ENCODE results near the gene CYP2E1.

CYP2E1 gene

GRCh38 chr10:133529576-133529946 lies 2.4 kb downstream of the CYP2E1 start:
- H3K4ac ChIP-seq (ENCODE audit: low read depth, low read length): no peak overlapping the region
- no peak for DNase-seq
- no peaks in the 10 kb centered on the region for H3K79me2 ChIP-seq (ENCODE audit: control insufficient read depth, insufficient read depth, low read length)
- no peaks in the 10 kb centered on the region for H3K79me1 ChIP-seq (ENCODE audit: low read length)
- H2AK5ac ChIP-seq (ENCODE audit: low read length): no peak overlapping the region
- no peak overlapping the region for H2BK15ac ChIP-seq (replicated peaks; ENCODE audit: low read depth)
- no peaks in the 10 kb centered on the region for H3K4me1 ChIP-seq (ENCODE audit: control insufficient read depth, low read depth, low read length)
- H3K23ac ChIP-seq (ENCODE audit: low read length): no peak overlapping the region
- H3K56ac ChIP-seq (ENCODE audit: low read length): no peak overlapping the region
- no peaks in the 10 kb centered on the region for H3K36me3 ChIP-seq (ENCODE audit: control insufficient read depth, insufficient read depth, low read length)
- H2BK5ac ChIP-seq (ENCODE audit: low read length): no peak overlapping the region
- H4K8ac ChIP-seq (ENCODE audit: low read depth, low read length): no peak overlapping the region
- no peak overlapping the region for H3K9ac ChIP-seq (ENCODE audit: low read length)
- H3K18ac ChIP-seq (ENCODE audit: low read length): no peak overlapping the region
- no peak overlapping the region for H3K4me3 ChIP-seq (ENCODE audit: low read length)
- H3K27me3 ChIP-seq (ENCODE audit: insufficient read depth, low read length, poor library complexity): no peaks in the 10 kb centered on the region
- H3K4me2 ChIP-seq (ENCODE audit: low read length): no peak overlapping the region
- no CpG with 5 or more reads among the region's 26 CpGs for WGBS (ENCODE audit: extremely low coverage, insufficient coverage, low lambda C conversion rate)
- H2BK120ac ChIP-seq (ENCODE audit: low read depth, low read length): no peak overlapping the region
- H4K5ac ChIP-seq (ENCODE audit: low read length): no peak overlapping the region
- H3K27ac ChIP-seq (ENCODE audit: low read depth, low read length): no peak overlapping the region

- no peaks in the 10 kb centered on the region for H3K27me3 ChIP-seq (ENCODE audit: insufficient read depth, low read length, poor library complexity)
- no peaks in the 10 kb centered on the region for H3K4me1 ChIP-seq (ENCODE audit: control insufficient read depth, low read depth, low read length)
These were observed 3.3 kb downstream of the CYP2E1 start for GRCh38 chr10:133530506-133530905.

GRCh38 chr10:133532871-133533270 lies 5.7 kb downstream of the CYP2E1 start:
- Histone ChIP-seq H3K4me1 (ENCODE audit: control insufficient read depth, low read depth, low read length) (no peaks in the 10 kb centered on the region), H3K79me2 (ENCODE audit: control insufficient read depth, insufficient read depth, low read length) (no peaks in the 10 kb centered on the region), H2BK15ac (replicated peaks; ENCODE audit: low read depth) (no peak overlapping the region), H3K4ac (ENCODE audit: low read depth, low read length) (no peak overlapping the region), H4K5ac (ENCODE audit: low read length) (no peak overlapping the region), H3K23ac (ENCODE audit: low read length) (no peak overlapping the region), H2AK5ac (ENCODE audit: low read length) (no peak overlapping the region), H2BK120ac (ENCODE audit: low read depth, low read length) (no peak overlapping the region), H3K9ac (ENCODE audit: low read length) (no peak overlapping the region), H2BK5ac (ENCODE audit: low read length) (no peak overlapping the region), H3K79me1 (ENCODE audit: low read length) (no peaks in the 10 kb centered on the region), H3K4me2 (ENCODE audit: low read length) (no peak overlapping the region), H3K36me3 (ENCODE audit: control insufficient read depth, insufficient read depth, low read length) (no peaks in the 10 kb centered on the region), H3K18ac (ENCODE audit: low read length) (no peak overlapping the region), H3K56ac (ENCODE audit: low read length) (no peak overlapping the region), H3K27me3 (ENCODE audit: insufficient read depth, low read length, poor library complexity) (no peaks in the 10 kb centered on the region), H3K27ac (ENCODE audit: low read depth, low read length) (no peak overlapping the region), H3K4me3 (ENCODE audit: low read length) (no peak overlapping the region), H4K8ac (ENCODE audit: low read depth, low read length) (no peak overlapping the region)
- WGBS (ENCODE audit: extremely low coverage, insufficient coverage, low lambda C conversion rate): no CpG with 5 or more reads among the region's 7 CpGs
- DNase-seq: no peak

More at GRCh38 chr10:133530506-133530905, 3.3 kb downstream of the CYP2E1 start:
- Histone ChIP-seq H3K9ac (ENCODE audit: low read length) (no peak overlapping the region), H3K79me1 (ENCODE audit: low read length) (no peaks in the 10 kb centered on the region), H3K4me3 (ENCODE audit: low read length) (no peak overlapping the region), H3K23ac (ENCODE audit: low read length) (no peak overlapping the region), H3K27ac (ENCODE audit: low read depth, low read length) (no peak overlapping the region), H2BK5ac (ENCODE audit: low read length) (no peak overlapping the region), H2AK5ac (ENCODE audit: low read length) (no peak overlapping the region), H2BK15ac (replicated peaks; ENCODE audit: low read depth) (no peak overlapping the region), H3K36me3 (ENCODE audit: control insufficient read depth, insufficient read depth, low read length) (no peaks in the 10 kb centered on the region), H3K18ac (ENCODE audit: low read length) (no peak overlapping the region), H3K79me2 (ENCODE audit: control insufficient read depth, insufficient read depth, low read length) (no peaks in the 10 kb centered on the region), H3K4me2 (ENCODE audit: low read length) (no peak overlapping the region), H2BK120ac (ENCODE audit: low read depth, low read length) (no peak overlapping the region), H3K4ac (ENCODE audit: low read depth, low read length) (no peak overlapping the region), H3K56ac (ENCODE audit: low read length) (no peak overlapping the region), H4K8ac (ENCODE audit: low read depth, low read length) (no peak overlapping the region), H4K5ac (ENCODE audit: low read length) (no peak overlapping the region)
- no peak for DNase-seq
- WGBS (ENCODE audit: extremely low coverage, insufficient coverage, low lambda C conversion rate): no CpG with 5 or more reads among the region's 9 CpGs

- no peak overlapping the region for H3K4ac ChIP-seq (ENCODE audit: low read depth, low read length)
These were observed 7.3 kb downstream of the CYP2E1 start for GRCh38 chr10:133534417-133534816.

GRCh38 chr10:133536198-133536597 lies 9.0 kb downstream of the CYP2E1 start:
- DNase-seq: no peak
- H3K4me1 ChIP-seq (ENCODE audit: control insufficient read depth, low read depth, low read length): no peaks in the 10 kb centered on the region
- H3K36me3 ChIP-seq (ENCODE audit: control insufficient read depth, insufficient read depth, low read length): no peaks in the 10 kb centered on the region
- no peaks in the 10 kb centered on the region for H3K79me2 ChIP-seq (ENCODE audit: control insufficient read depth, insufficient read depth, low read length)
- no peak overlapping the region for H3K23ac ChIP-seq (ENCODE audit: low read length)
- H2AK5ac ChIP-seq (ENCODE audit: low read length): no peak overlapping the region
- no peak overlapping the region for H4K5ac ChIP-seq (ENCODE audit: low read length)
- no peak overlapping the region for H3K56ac ChIP-seq (ENCODE audit: low read length)
- no peak overlapping the region for H3K4ac ChIP-seq (ENCODE audit: low read depth, low read length)
- no peak overlapping the region for H4K8ac ChIP-seq (ENCODE audit: low read depth, low read length)
- H2BK5ac ChIP-seq (ENCODE audit: low read length): no peak overlapping the region
- no peak overlapping the region for H2BK15ac ChIP-seq (replicated peaks; ENCODE audit: low read depth)
- H3K18ac ChIP-seq (ENCODE audit: low read length): no peak overlapping the region
- no peaks in the 10 kb centered on the region for H3K79me1 ChIP-seq (ENCODE audit: low read length)
- H3K4me2 ChIP-seq (ENCODE audit: low read length): no peak overlapping the region
- H3K27me3 ChIP-seq (ENCODE audit: insufficient read depth, low read length, poor library complexity): no peaks in the 10 kb centered on the region
- no peak overlapping the region for H3K27ac ChIP-seq (ENCODE audit: low read depth, low read length)
- H2BK120ac ChIP-seq (ENCODE audit: low read depth, low read length): no peak overlapping the region
- no CpG with 5 or more reads among the region's 4 CpGs for WGBS (ENCODE audit: extremely low coverage, insufficient coverage, low lambda C conversion rate)
- no peak overlapping the region for H3K9ac ChIP-seq (ENCODE audit: low read length)
- no peak overlapping the region for H3K4me3 ChIP-seq (ENCODE audit: low read length)

More at GRCh38 chr10:133534417-133534816, 7.3 kb downstream of the CYP2E1 start:
- Histone ChIP-seq H2AK5ac (ENCODE audit: low read length) (no peak overlapping the region), H4K5ac (ENCODE audit: low read length) (no peak overlapping the region), H3K27me3 (ENCODE audit: insufficient read depth, low read length, poor library complexity) (no peaks in the 10 kb centered on the region), H2BK120ac (ENCODE audit: low read depth, low read length) (no peak overlapping the region), H3K18ac (ENCODE audit: low read length) (no peak overlapping the region), H3K4me3 (ENCODE audit: low read length) (no peak overlapping the region), H4K8ac (ENCODE audit: low read depth, low read length) (no peak overlapping the region), H2BK5ac (ENCODE audit: low read length) (no peak overlapping the region), H3K9ac (ENCODE audit: low read length) (no peak overlapping the region), H3K4me1 (ENCODE audit: control insufficient read depth, low read depth, low read length) (no peaks in the 10 kb centered on the region), H3K23ac (ENCODE audit: low read length) (no peak overlapping the region), H2BK15ac (replicated peaks; ENCODE audit: low read depth) (no peak overlapping the region), H3K79me2 (ENCODE audit: control insufficient read depth, insufficient read depth, low read length) (no peaks in the 10 kb centered on the region), H3K27ac (ENCODE audit: low read depth, low read length) (no peak overlapping the region), H3K79me1 (ENCODE audit: low read length) (no peaks in the 10 kb centered on the region), H3K36me3 (ENCODE audit: control insufficient read depth, insufficient read depth, low read length) (no peaks in the 10 kb centered on the region), H3K4me2 (ENCODE audit: low read length) (no peak overlapping the region), H3K56ac (ENCODE audit: low read length) (no peak overlapping the region)
- no CpG with 5 or more reads among the region's 7 CpGs for WGBS (ENCODE audit: extremely low coverage, insufficient coverage, low lambda C conversion rate)
- DNase-seq: no peak

Measured in mesendoderm (in vitro differentiated cells).